ENCODE measurements around the gene CFAP77.

DNA sequence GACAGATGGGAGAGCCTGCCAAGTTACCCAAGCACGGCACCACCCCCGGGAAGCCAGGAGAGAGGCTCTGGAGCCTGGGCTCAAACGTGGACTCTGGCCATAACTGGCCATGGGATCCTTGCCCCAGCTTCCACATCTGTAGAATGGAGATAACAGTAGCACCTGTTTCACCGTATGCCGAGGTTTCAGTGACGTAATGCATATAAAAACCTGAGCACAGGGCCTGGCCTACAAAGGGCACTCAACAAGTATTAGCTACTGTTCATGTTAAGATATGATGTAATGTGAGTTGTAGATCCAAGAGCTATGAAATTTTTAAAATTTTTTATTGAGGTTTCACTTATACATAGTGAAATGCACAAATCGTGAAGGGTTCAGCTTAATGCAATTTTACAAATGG is 90.2 kb downstream of the CFAP77 start:
- TF ChIP-seq, protein P1, sequence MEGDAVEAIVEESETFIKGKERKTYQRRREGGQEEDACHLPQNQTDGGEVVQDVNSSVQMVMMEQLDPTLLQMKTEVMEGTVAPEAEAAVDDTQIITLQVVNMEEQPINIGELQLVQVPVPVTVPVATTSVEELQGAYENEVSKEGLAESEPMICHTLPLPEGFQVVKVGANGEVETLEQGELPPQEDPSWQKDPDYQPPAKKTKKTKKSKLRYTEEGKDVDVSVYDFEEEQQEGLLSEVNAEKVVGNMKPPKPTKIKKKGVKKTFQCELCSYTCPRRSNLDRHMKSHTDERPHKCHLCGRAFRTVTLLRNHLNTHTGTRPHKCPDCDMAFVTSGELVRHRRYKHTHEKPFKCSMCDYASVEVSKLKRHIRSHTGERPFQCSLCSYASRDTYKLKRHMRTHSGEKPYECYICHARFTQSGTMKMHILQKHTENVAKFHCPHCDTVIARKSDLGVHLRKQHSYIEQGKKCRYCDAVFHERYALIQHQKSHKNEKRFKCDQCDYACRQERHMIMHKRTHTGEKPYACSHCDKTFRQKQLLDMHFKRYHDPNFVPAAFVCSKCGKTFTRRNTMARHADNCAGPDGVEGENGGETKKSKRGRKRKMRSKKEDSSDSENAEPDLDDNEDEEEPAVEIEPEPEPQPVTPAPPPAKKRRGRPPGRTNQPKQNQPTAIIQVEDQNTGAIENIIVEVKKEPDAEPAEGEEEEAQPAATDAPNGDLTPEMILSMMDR (IDR thresholded peaks at IDR 0.05), result no peak
- TF ChIP-seq POLR2A (IDR thresholded peaks at IDR 0.05) (no peak), POLR2AphosphoS5 (IDR thresholded peaks at IDR 0.05) (no peak)

Data from transverse colon (tissue), 4 donors.